ENCODE results near the gene BLTP1. TPM values are rescaled to one million over a fixed set of nuclear protein-coding genes. Genes with fewer than 3 reads are reported as not detected.
A peak's percentile ranks its signal among the peaks of the same experiment; 100 is the strongest.
"Not testable (repeated sequence)": the region's sequence is repeated elsewhere in the genome, so short reads cannot be mapped to it uniquely, and the experiment has no call there.

BLTP1 gene, protein sequence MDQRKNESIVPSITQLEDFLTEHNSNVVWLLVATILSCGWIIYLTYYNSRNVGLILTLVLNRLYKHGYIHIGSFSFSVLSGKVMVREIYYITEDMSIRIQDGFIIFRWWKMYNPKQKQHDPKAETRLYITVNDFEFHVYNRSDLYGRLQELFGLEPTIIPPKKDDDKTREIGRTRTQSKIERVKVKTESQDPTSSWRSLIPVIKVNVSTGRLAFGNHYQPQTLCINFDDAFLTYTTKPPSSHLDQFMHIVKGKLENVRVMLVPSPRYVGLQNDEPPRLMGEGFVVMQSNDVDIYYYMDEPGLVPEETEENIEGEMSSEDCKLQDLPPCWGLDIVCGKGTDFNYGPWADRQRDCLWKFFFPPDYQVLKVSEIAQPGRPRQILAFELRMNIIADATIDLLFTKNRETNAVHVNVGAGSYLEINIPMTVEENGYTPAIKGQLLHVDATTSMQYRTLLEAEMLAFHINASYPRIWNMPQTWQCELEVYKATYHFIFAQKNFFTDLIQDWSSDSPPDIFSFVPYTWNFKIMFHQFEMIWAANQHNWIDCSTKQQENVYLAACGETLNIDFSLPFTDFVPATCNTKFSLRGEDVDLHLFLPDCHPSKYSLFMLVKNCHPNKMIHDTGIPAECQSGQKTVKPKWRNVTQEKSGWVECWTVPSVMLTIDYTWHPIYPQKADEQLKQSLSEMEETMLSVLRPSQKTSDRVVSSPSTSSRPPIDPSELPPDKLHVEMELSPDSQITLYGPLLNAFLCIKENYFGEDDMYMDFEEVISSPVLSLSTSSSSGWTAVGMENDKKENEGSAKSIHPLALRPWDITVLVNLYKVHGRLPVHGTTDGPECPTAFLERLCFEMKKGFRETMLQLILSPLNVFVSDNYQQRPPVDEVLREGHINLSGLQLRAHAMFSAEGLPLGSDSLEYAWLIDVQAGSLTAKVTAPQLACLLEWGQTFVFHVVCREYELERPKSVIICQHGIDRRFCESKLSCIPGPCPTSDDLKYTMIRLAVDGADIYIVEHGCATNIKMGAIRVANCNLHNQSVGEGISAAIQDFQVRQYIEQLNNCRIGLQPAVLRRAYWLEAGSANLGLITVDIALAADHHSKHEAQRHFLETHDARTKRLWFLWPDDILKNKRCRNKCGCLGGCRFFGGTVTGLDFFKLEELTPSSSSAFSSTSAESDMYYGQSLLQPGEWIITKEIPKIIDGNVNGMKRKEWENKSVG (N-terminal part only)
- total RNA-seq, result 10 to 100 TPM; 52.5 to 58.5 TPM

DNA sequence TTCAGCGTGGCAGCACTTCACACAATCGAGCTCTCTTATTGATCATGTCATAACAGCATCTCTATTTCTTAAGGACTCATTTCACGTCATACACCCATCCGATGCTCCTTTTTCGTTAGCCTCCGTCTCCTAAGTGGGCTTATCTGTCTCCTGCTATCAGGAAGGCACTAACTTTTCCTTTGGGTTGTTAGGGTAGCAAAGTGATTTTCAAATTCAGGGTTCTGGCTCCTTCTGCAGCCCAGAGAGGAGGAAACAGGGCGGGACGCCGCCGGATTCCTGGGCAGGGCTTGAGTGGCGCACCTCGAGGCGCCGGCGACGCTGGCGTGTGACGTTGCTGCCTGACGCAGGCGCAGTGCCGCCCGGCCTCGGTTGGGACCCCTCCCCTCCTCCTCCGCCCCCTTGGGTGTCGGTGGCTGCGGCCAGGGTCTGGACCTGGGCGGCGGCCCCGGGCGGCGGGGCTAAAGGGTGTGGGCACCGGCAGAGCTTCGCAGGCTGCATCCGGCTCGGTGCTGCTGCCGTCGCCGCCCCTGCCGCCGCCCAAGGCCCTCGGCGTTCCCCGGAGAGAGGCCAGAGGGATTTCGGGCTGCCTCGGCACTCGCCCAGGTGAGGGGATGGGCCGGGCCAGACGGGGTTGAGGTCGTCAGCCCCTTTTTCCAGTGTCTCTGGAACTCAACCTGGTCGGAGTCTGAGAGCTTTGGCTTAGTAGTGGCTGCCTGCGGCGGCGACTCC, at the start of gene BLTP1:
TSS of gene BLTP1 (plus strand) at position 350 of the 729 bp plus-strand sequence. CDS start 18,317 bp downstream, outside the sequence.
- H3K4me3 Mint-ChIP-seq, result peak within 1 kb of the TSS; percentile 94
- H3K9me3 Mint-ChIP-seq, result peaks cover 3% of the 10 kb centered on the region
- POLR2A ChIA-PET, result interaction anchor here (0.7 to 1.7 kb wide), 6 partner anchors 19 to 307 kb away, joined by 3 to 11 read pairs (median 3); no protein-coding TSS in a partner anchor
- H3K4me1 Mint-ChIP-seq, result peaks cover 35% of the 10 kb centered on the region
- H3K27me3 Mint-ChIP-seq, result no peaks in the 10 kb centered on the region
- peaks cover 29% of the 10 kb centered on the region for H3K36me3 Mint-ChIP-seq
- ATAC-seq (ENCODE audit: low read depth) (peak; percentile 96), DNase-seq (peak; percentile 89)
- peak within 1 kb of the TSS; percentile 97 for H3K27ac Mint-ChIP-seq

DNA sequence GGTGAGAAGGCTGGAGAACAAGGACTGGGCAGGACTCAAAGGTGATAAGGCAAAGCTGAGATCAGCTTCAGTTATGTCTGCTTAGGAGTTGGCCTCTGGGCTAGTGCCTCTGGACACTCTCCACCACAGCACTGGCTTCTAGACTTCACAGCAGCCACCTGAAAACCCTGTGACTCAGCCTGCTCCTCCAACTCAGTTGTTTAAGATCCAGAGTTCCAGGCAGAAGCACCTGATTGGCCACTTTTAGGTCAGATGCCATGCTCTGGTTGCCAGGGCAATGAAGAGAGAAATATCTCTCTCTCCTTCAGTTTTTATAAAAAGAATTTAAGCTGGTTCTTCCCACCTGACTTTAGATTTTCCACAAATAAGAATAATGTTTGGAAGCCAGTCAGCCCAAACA, 47.9 kb upstream of the BLTP1 start:
- DNase-seq (no peak), ATAC-seq (ENCODE audit: low read depth) (no peak)
- Mint-ChIP-seq H3K4me1 (peaks cover 10% of the 10 kb centered on the region), H3K36me3 (no peaks in the 10 kb centered on the region), H3K9me3 (no peaks in the 10 kb centered on the region), H3K4me3 (no peak overlapping the region), H3K27ac (no peak overlapping the region), H3K27me3 (peaks cover 13% of the 10 kb centered on the region)
- POLR2A ChIA-PET, result no interaction called here

DNA sequence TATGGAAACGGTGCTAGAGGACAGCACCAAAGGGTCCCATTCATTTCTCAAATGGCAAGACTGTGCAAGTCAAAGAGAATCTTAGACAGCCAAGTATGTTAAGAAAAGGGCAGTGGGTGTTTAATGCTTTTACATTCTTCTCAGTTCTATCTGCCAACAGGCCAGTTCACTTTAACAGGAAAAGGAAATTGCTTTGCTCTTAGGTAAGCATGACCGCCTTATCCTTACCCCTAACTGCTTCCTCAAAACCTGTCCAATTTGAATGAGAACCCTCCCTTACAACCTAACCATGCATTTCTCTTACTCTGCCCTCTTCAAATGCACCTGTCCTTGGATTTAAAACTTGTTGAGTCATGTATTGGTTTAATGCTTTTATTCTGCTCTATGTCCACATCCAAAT, 44.5 kb upstream of the BLTP1 start:
- ATAC-seq (ENCODE audit: low read depth) (no peak), DNase-seq (no peak)
- Mint-ChIP-seq H3K27ac (no peak overlapping the region), H3K9me3 (peaks cover 2% of the 10 kb centered on the region), H3K36me3 (no peaks in the 10 kb centered on the region), H3K4me3 (no peak overlapping the region), H3K27me3 (peaks cover 8% of the 10 kb centered on the region), H3K4me1 (peaks cover 10% of the 10 kb centered on the region)
- POLR2A ChIA-PET, result no interaction called here

DNA sequence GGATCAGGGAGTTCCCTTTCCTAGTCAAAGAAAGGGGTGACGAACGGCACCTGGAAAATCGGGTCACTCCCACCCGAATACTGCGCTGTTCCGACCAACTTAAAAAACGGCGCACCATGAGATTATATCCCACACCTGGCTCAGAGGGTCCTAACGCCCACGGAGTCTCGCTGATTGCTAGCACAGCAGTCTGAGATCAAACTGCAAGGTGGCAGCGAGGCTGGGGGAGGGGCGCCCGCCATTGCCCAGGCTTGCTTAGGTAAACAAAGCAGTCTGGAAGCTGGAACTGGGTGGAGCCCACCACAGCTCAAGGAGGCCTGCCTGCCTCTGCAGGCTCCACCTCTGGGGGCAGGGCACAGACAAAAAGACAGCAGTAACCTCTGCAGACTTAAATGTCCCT, 41.8 kb upstream of the BLTP1 start:
- H3K27ac Mint-ChIP-seq; POLR2A ChIA-PET; DNase-seq; H3K4me3 Mint-ChIP-seq; H3K9me3 Mint-ChIP-seq; ATAC-seq (ENCODE audit: low read depth); H3K36me3 Mint-ChIP-seq; H3K27me3 Mint-ChIP-seq: not testable (repeated sequence)
- H3K4me1 Mint-ChIP-seq, result peaks cover 10% of the 10 kb centered on the region

DNA sequence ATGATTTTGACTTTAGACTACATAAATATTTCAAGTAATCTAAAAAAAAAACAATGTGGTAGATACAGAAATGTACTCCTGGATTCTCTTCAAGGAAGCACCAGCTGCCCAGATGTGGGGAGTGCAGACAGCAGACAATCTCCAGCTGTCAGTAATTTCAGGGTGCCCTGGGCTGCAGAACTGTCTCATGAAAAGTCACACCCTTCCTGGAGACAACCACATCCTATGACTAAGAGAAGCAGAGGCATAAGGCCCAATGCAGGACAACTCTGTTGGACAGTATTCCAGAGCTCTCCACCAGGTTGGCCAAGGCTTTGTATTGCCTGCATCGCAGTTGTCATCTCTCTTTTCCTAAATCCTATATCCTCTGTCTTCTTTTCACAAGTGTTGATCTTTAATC, 34.4 kb upstream of the BLTP1 start:
- peaks cover 10% of the 10 kb centered on the region for H3K9me3 Mint-ChIP-seq
- H3K36me3 Mint-ChIP-seq, result peaks cover 5% of the 10 kb centered on the region
- DNase-seq (no peak), ATAC-seq (ENCODE audit: low read depth) (peak; percentile 93)
- peak overlapping the region; percentile 9 for H3K4me3 Mint-ChIP-seq
- H3K27me3 Mint-ChIP-seq, result no peaks in the 10 kb centered on the region
- peak overlapping the region; percentile 31 for H3K27ac Mint-ChIP-seq
- POLR2A ChIA-PET, result interaction anchor here (0.8 to 1.3 kb wide), 2 partner anchors 14 to 30 kb away, joined by 6 read pairs; no protein-coding TSS in a partner anchor
- H3K4me1 Mint-ChIP-seq, result peaks cover 15% of the 10 kb centered on the region

DNA sequence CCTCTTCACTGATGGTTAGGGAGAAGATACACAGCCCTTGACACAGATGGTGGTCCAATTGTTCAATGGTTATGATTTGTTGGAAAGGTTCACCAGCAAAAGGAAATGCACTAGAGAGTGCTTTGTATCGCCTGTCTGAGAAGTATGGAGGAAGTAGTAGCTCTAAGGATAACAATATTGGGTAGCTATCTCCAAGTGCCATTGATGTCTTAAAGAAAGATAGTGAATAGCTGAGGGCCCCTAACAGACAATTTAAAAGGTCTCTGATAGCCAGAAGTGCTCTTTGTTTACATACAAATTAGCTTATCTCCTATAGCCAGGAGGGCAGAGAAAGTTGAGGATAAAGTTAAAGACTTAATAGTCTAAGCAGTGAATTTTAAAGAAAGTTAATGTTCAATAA, 33.9 kb upstream of the BLTP1 start:
- ATAC-seq (ENCODE audit: low read depth) (no peak), DNase-seq (no peak)
- peaks cover 12% of the 10 kb centered on the region for H3K9me3 Mint-ChIP-seq
- H3K4me3 Mint-ChIP-seq, result no peak overlapping the region
- peaks cover 5% of the 10 kb centered on the region for H3K36me3 Mint-ChIP-seq
- no peaks in the 10 kb centered on the region for H3K27me3 Mint-ChIP-seq
- H3K4me1 Mint-ChIP-seq, result peaks cover 15% of the 10 kb centered on the region
- POLR2A ChIA-PET, result interaction anchor here (1.3 kb wide), 1 partner anchor 13 kb away, joined by 6 read pairs; no protein-coding TSS in a partner anchor
- H3K27ac Mint-ChIP-seq, result peak overlapping the region; percentile 31

DNA sequence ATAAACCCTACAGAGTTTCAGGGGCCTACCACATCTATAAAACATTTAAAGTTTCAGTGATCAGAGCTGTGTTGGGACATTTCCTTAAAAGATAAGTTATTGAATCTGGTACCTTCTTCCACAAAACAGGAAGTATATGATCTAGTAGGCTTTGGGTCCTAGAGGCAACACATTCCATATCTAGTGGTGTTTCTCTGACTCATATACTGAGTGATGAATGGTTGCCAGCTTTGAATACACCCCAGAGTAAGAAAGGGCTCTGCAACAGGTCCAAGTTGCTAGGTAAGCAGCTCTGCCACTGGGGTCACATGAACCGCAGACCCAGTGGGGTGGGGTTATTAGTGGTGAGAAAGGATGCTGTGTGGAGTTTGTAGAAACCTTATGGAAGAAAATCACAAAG, 32.4 kb upstream of the BLTP1 start:
- no peak for DNase-seq
- ATAC-seq (ENCODE audit: low read depth), result no peak
- H3K4me1 Mint-ChIP-seq, result peaks cover 17% of the 10 kb centered on the region
- no peak overlapping the region for H3K4me3 Mint-ChIP-seq
- H3K36me3 Mint-ChIP-seq, result peaks cover 13% of the 10 kb centered on the region
- peaks cover 20% of the 10 kb centered on the region for H3K9me3 Mint-ChIP-seq
- H3K27me3 Mint-ChIP-seq, result no peaks in the 10 kb centered on the region
- H3K27ac Mint-ChIP-seq, result no peak overlapping the region
- POLR2A ChIA-PET, result no interaction called here

DNA sequence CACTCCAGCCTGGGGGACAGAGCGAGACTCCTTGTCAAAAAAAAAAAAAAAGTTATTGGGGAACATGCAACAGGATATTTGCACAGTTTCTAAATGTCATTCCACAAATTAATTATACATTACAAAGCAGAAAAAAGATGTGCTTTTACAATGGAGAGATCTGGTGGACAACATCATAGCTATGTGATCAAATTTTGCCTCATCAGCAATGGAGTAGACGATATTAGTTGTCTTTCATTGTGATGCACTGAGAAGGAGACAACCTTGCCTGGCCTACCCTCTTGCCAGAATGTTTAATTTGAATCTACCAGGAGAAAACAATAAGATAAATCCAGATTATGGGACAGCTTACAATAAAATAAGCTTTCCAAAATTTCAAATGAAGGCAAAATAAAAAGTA, 30.5 kb upstream of the BLTP1 start:
- Mint-ChIP-seq H3K36me3 (peaks cover 13% of the 10 kb centered on the region), H3K27ac (no peak overlapping the region), H3K4me1 (peaks cover 15% of the 10 kb centered on the region), H3K4me3 (no peak overlapping the region), H3K27me3 (no peaks in the 10 kb centered on the region), H3K9me3 (peaks cover 21% of the 10 kb centered on the region)
- POLR2A ChIA-PET, result no interaction called here
- DNase-seq, result no peak
- no peak for ATAC-seq (ENCODE audit: low read depth)

DNA sequence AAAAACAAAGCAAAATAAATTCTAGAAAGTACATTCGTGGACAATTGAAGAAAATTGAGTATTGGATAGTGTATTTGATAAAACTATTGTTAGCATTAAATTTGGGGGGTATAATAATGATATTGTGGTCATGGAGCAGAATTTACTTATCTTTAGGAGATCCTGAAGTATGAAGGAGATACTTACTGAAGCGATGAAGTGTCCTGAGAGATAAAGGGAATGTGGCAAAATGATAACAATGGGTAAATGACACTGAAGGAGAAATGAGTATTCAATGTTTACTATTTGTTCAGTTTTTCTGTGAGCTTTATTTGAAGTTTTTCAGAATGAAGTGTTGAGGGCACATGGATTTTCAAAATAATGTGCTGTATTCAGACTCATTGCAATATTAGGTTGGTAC, 30.0 kb upstream of the BLTP1 start:
- Mint-ChIP-seq H3K4me1 (peaks cover 12% of the 10 kb centered on the region), H3K27ac (no peak overlapping the region), H3K4me3 (no peak overlapping the region), H3K9me3 (peaks cover 21% of the 10 kb centered on the region), H3K36me3 (peaks cover 13% of the 10 kb centered on the region), H3K27me3 (no peaks in the 10 kb centered on the region)
- no peak for DNase-seq
- POLR2A ChIA-PET, result no interaction called here
- ATAC-seq (ENCODE audit: low read depth), result no peak

DNA sequence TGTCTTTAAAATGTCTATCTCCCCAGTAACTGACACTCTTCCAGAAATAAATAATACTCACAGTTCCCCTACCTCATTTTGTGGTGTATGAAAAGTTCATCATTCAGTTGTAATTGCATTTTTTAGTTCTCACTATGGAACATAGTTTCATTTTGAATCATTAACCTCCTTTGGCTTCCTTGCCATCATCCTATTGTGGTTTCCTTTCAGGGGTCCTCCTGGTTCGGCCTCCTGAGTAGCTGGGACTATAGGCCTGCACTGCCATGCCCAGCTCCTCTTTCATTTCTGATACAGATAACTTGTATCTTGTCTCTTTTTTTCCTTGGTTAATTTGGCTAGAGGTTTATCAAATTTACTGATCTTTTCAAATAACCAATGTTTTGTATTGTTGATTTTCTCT, 23.1 kb upstream of the BLTP1 start:
- Mint-ChIP-seq H3K27ac (no peak overlapping the region), H3K4me3 (peak overlapping the region; percentile 33), H3K36me3 (peaks cover 41% of the 10 kb centered on the region), H3K27me3 (no peaks in the 10 kb centered on the region), H3K9me3 (peaks cover 11% of the 10 kb centered on the region), H3K4me1 (peaks cover 30% of the 10 kb centered on the region)
- ATAC-seq (ENCODE audit: low read depth) (peak; percentile 44), DNase-seq (no peak)
- POLR2A ChIA-PET, result no interaction called here

DNA sequence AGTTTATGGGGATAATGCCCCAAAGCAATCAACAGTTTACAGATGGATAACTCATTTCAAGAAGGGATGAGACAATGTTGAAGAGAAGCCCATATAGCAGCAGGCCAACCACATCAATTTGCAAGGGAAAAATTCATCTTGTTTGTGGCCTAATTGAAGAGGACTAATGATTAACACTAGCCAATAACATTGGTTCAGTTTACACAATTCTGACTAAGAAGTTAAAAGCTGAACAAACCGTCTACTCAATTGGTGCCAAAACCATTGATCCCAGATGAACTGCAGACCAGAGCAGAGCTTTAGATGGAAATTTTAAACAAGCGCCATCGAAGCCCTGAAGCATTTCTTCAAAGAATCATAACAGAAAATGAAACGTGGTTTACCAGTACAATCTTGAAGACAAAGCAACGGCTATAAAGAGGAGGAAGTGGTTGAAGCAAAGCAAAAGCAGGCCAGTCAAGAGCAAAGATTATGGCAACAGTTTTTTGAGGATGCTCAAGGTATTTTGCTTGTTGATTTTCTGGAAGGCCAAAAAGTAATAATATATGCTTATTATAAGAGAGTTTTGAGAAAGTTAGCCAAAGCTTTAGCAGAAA, 20.5 kb upstream of the BLTP1 start:
- ATAC-seq (ENCODE audit: low read depth) (peak; percentile 94), DNase-seq (no peak)
- Mint-ChIP-seq H3K27me3 (no peaks in the 10 kb centered on the region), H3K4me3 (peak overlapping the region; percentile 52), H3K9me3 (peaks cover 6% of the 10 kb centered on the region), H3K4me1 (peaks cover 28% of the 10 kb centered on the region), H3K36me3 (peaks cover 38% of the 10 kb centered on the region), H3K27ac (peak overlapping the region; percentile 91)
- POLR2A ChIA-PET, result interaction anchor here (0.7 to 1.3 kb wide), 3 partner anchors 14 to 23 kb away, joined by 6 to 11 read pairs (median 9); partner anchors contain the start of gene BLTP1

DNA sequence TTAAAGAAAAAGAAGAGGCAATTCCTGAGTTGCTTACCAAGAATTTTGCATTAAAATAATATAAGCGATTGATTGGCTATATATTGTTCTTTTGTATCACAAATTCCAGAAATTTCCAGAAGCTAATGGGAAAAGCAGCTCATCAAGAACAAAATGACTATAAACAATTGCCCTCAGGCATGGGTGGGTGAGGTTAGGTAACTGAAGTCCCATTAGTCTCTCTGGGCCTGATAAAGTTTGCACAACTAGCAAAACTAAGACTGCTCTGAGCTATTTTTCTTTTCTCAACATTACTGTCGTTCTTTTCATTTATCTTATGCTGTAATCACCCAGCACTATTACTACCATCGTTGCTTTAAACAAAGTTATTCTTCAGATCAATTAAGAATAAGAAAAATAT, 19.2 kb upstream of the BLTP1 start:
- POLR2A ChIA-PET, result interaction anchor here (1.4 kb wide), 1 partner anchor 19 kb away, joined by 3 read pairs; no protein-coding TSS in a partner anchor
- H3K27ac Mint-ChIP-seq, result no peak overlapping the region

More for the DNA sequence above, 19.2 kb upstream of the BLTP1 start:
- Mint-ChIP-seq H3K27me3 (no peaks in the 10 kb centered on the region), H3K4me3 (no peak overlapping the region), H3K4me1 (peaks cover 28% of the 10 kb centered on the region), H3K9me3 (peaks cover 6% of the 10 kb centered on the region), H3K36me3 (peaks cover 30% of the 10 kb centered on the region)
- no peak for DNase-seq
- no peak for ATAC-seq (ENCODE audit: low read depth)

All from activated naive CD8-positive, alpha-beta T cell treated with anti-CD3 and anti-CD28 coated beads, Interleukin-2, amount 10 ng/mL, durations not matched to agents 7 days and 5 days (primary cell).